H1 (cell line): ENCODE data around the gene DSE. TPM values are rescaled to one million over a fixed set of nuclear protein-coding genes. Genes with fewer than 3 reads are reported as not detected.

Experiments used
- CTCF ChIA-PET: fragments of 300-600 bp; sonication (Branson Sonifier 250); formaldehyde crosslinking; loops from one replicate; lab custom pipeline; 2021; ENCODE audit not compliant: partially characterized antibody; lab: Charles Lee
- POLR2A ChIA-PET: fragments of 300-600 bp; sonication (Branson Sonifier 250); formaldehyde crosslinking; loops from one replicate; lab custom pipeline; 2021; ENCODE audit warnings: inconsistent platforms; ENCODE audit not compliant: partially characterized antibody; lab: Charles Lee
- DNase-seq, 2 experiments: peaks; one replicate each; pipeline versions ENCODE4 v3.0.0 to v3.0.0-alpha.2; 2010 to 2022; ENCODE audit warnings: low spot score in 2 of 2, low read depth in 1 of 2, mixed read lengths in 1 of 2
- FAIRE-seq: peaks from 2 replicates; lab custom pipeline; 2011; peaks lifted over from hg19 to GRCh38; lab: Jason Lieb, UNC
- H2AFZ ChIP-seq: 2 replicates; pipeline ENCODE4 v1.8.1; 2012; ENCODE audit warnings: low read length, inconsistent platforms
- H2AK5ac ChIP-seq: 2 replicates; pipeline ENCODE4 v1.6.1; 2013; ENCODE audit warnings: low read depth, low read length
- H2BK120ac ChIP-seq: replicated peaks from 2 replicates; pipeline ENCODE3; 2013; ENCODE audit warnings: low read depth, low read length, inconsistent platforms
- H2BK12ac ChIP-seq: 2 replicates; pipeline ENCODE4 v1.6.1; 2013; ENCODE audit warnings: low read depth, low read length
- H2BK15ac ChIP-seq: 2 replicates; pipeline ENCODE4 v1.6.1; 2013; ENCODE audit warnings: low read length
- H2BK20ac ChIP-seq: 2 replicates; pipeline ENCODE4 v1.6.1; 2013; ENCODE audit warnings: low read length
- H2BK5ac ChIP-seq: 2 replicates; pipeline ENCODE4 v1.6.1; 2013; ENCODE audit warnings: low read depth, low read length
- H3K14ac ChIP-seq: 2 replicates; pipeline ENCODE4 v1.6.1; 2013; ENCODE audit warnings: inconsistent platforms; ENCODE audit not compliant: insufficient read length
- H3K18ac ChIP-seq: 2 replicates; pipeline ENCODE4 v1.6.1; 2013; ENCODE audit warnings: low read length; ENCODE audit errors: extremely low read depth
- H3K23ac ChIP-seq: 2 replicates; pipeline ENCODE4 v1.6.1; 2013; ENCODE audit warnings: inconsistent platforms; ENCODE audit not compliant: insufficient read length
- H3K23me2 ChIP-seq: 2 replicates; pipeline ENCODE4 v1.6.1; 2013; ENCODE audit warnings: low read depth, low read length
- H3K27ac ChIP-seq: 2 replicates; pipeline ENCODE4 v1.6.1; 2011; ENCODE audit warnings: low read depth, low read length, inconsistent platforms
- H3K27me3 ChIP-seq, 4 experiments: replicated peaks in 1 of 4; 1 replicate in 1 of 4; 2 replicates in 3 of 4; pipeline versions ENCODE4 v1.6.1 to v1.8.1; 2011 to 2013; ENCODE audit warnings: low read length in 3 of 4, mild to moderate bottlenecking in 3 of 4, inconsistent platforms in 2 of 4, mixed read lengths in 2 of 4, moderate library complexity in 1 of 4; ENCODE audit not compliant: control insufficient read depth in 3 of 4, insufficient read depth in 3 of 4; ENCODE audit errors: extremely low read depth in 1 of 4
- H3K36me3 ChIP-seq, 4 experiments: 2 replicates each; pipeline versions ENCODE4 v1.6.1 to v1.8.1; 2011 to 2013; ENCODE audit warnings: mild to moderate bottlenecking in 4 of 4, low read length in 3 of 4, moderate library complexity in 2 of 4, control low read depth in 1 of 4, inconsistent platforms in 1 of 4; ENCODE audit not compliant: insufficient read depth in 4 of 4, control insufficient read depth in 2 of 4
- H3K4ac ChIP-seq: replicated peaks from 2 replicates; pipeline ENCODE3; 2013; ENCODE audit warnings: low read length, low read depth, mixed read lengths, inconsistent platforms; ENCODE audit not compliant: insufficient read length
- H3K4me1 ChIP-seq, 4 experiments: replicated peaks in 1 of 4; 1 replicate in 1 of 4; 2 replicates in 3 of 4; pipeline versions ENCODE4 v1.6.1 to v1.8.1; 2011 to 2013; ENCODE audit warnings: low read length in 3 of 4, inconsistent platforms in 2 of 4, mixed read lengths in 1 of 4; ENCODE audit not compliant: insufficient read depth in 4 of 4, control insufficient read depth in 3 of 4
- H3K4me2 ChIP-seq, 2 experiments: 2 replicates each; pipeline versions ENCODE4 v1.6.1 to v1.8.1; 2011 to 2013; ENCODE audit warnings: low read depth in 2 of 2, low read length in 2 of 2, control low read depth in 1 of 2, inconsistent platforms in 1 of 2, mild to moderate bottlenecking in 1 of 2; ENCODE audit not compliant: insufficient read depth in 1 of 2
- H3K4me3 ChIP-seq, 4 experiments: fragments of 200-600, 300-600 bp in 1 of 4; sonication (generic), shearing (Covaris generic), sonication (Bioruptor Twin) in 1 of 4; 2 replicates each; pipeline versions ENCODE4 v1.5.1 to v1.8.1; 2011 to 2016; ENCODE audit warnings: low read length in 4 of 4, low read depth in 3 of 4, control low read depth in 2 of 4, inconsistent platforms in 2 of 4, mild to moderate bottlenecking in 2 of 4, mixed read lengths in 1 of 4, moderate library complexity in 1 of 4; ENCODE audit not compliant: insufficient read depth in 2 of 4; ENCODE audit errors: extremely low read depth in 1 of 4
- H3K56ac ChIP-seq: replicated peaks from 2 replicates; pipeline ENCODE3; 2013; ENCODE audit warnings: low read depth, mild to moderate bottlenecking, mixed read lengths, low read length, inconsistent platforms; ENCODE audit not compliant: insufficient read length
- H3K79me1 ChIP-seq: 2 replicates; pipeline ENCODE4 v1.6.1; 2013; ENCODE audit warnings: low read depth, low read length, control low read depth
- H3K79me2 ChIP-seq, 2 experiments: 2 replicates each; pipeline versions ENCODE4 v1.6.1 to v1.8.1; 2012 to 2013; ENCODE audit warnings: low read length in 2 of 2, mild to moderate bottlenecking in 2 of 2, inconsistent platforms in 1 of 2; ENCODE audit not compliant: insufficient read depth in 2 of 2, control insufficient read depth in 1 of 2
- H3K9ac ChIP-seq, 4 experiments: replicated peaks in 1 of 4; 1 replicate in 1 of 4; 2 replicates in 3 of 4; pipeline versions ENCODE4 v1.6.1 to v1.8.1; 2011 to 2013; ENCODE audit warnings: low read depth in 3 of 4, low read length in 3 of 4, control low read depth in 2 of 4, mild to moderate bottlenecking in 2 of 4, moderate library complexity in 2 of 4, inconsistent platforms in 1 of 4; ENCODE audit errors: extremely low read depth in 1 of 4
- H3K9me3 ChIP-seq, 2 experiments: 2 replicates each; pipeline versions ENCODE4 v1.6.1 to v1.8.1; 2012 to 2013; ENCODE audit warnings: mild to moderate bottlenecking in 2 of 2, moderate library complexity in 2 of 2, control low read depth in 1 of 2, inconsistent platforms in 1 of 2, low read depth in 1 of 2, low read length in 1 of 2, mixed read lengths in 1 of 2; ENCODE audit not compliant: insufficient read depth in 2 of 2
- H4K20me1 ChIP-seq, 2 experiments: replicated peaks in 1 of 2; 2 replicates each; pipeline versions ENCODE3 to v1.8.1; 2011 to 2013; ENCODE audit warnings: inconsistent platforms in 2 of 2, low read length in 2 of 2, mild to moderate bottlenecking in 1 of 2; ENCODE audit not compliant: insufficient read depth in 2 of 2, control insufficient read depth in 1 of 2
- H4K5ac ChIP-seq: 2 replicates; pipeline ENCODE4 v1.6.1; 2013; ENCODE audit warnings: low read length, low read depth, mixed read lengths, inconsistent platforms; ENCODE audit not compliant: insufficient read length
- H4K8ac ChIP-seq: 2 replicates; pipeline ENCODE4 v1.8.0; 2013; ENCODE audit warnings: mild to moderate bottlenecking, moderate library complexity, low read length, inconsistent platforms; ENCODE audit not compliant: insufficient read depth; ENCODE audit errors: extremely low read depth
- H4K91ac ChIP-seq: replicated peaks from 2 replicates; pipeline ENCODE3; 2013; ENCODE audit warnings: low read length, mixed read lengths, inconsistent platforms; ENCODE audit not compliant: insufficient read length
- BRCA1 ChIP-seq: IDR thresholded peaks from 2 replicates; pipeline ENCODE4 v1.6.1; 2012; ENCODE audit warnings: low read depth, low read length, improper control_type of control experiment
- EGR1 ChIP-seq: IDR thresholded peaks from 2 replicates; pipeline ENCODE4 v1.6.1; 2011; ENCODE audit warnings: low read depth, low read length, borderline replicate concordance
- EP300 ChIP-seq, 2 experiments: IDR thresholded peaks; 1 replicate in 1 of 2; 2 replicates in 1 of 2; pipeline ENCODE4 v1.6.1; 2011 to 2012; ENCODE audit warnings: low read depth in 2 of 2, low read length in 2 of 2, mild to moderate bottlenecking in 2 of 2, borderline replicate concordance in 1 of 2, inconsistent platforms in 1 of 2, moderate library complexity in 1 of 2
- GABPA ChIP-seq: IDR thresholded peaks from 2 replicates; pipeline ENCODE4 v1.6.1; 2011; ENCODE audit warnings: mild to moderate bottlenecking, low read length, moderate library complexity, borderline replicate concordance; ENCODE audit not compliant: insufficient read depth
- HDAC2 ChIP-seq, 2 experiments: fragments of 300-600 bp in 1 of 2; sonication (generic) in 1 of 2; IDR thresholded peaks; 2 replicates each; pipeline ENCODE4 v1.6.1; 2011 to 2012; ENCODE audit warnings: low read depth in 2 of 2, low read length in 2 of 2, mild to moderate bottlenecking in 2 of 2, moderate library complexity in 2 of 2, borderline replicate concordance in 1 of 2, inconsistent platforms in 1 of 2
- MAFK ChIP-seq: IDR thresholded peaks from 2 replicates; pipeline ENCODE4 v1.6.1; 2012; ENCODE audit warnings: low read depth, mild to moderate bottlenecking, improper control_type of control experiment, low read length
- NANOG ChIP-seq: IDR thresholded peaks from 2 replicates; pipeline ENCODE4 v1.6.1; 2011; ENCODE audit warnings: low read length, low read depth, mild to moderate bottlenecking, inconsistent platforms; ENCODE audit not compliant: insufficient read depth, poor library complexity, severe bottlenecking
- PHF8 ChIP-seq: fragments of 200-600 bp; sonication (generic); conservative IDR thresholded peaks from 2 replicates; pipeline ENCODE4 v1.7.1; 2012; ENCODE audit warnings: low read depth, mild to moderate bottlenecking, inconsistent platforms, low read length, moderate library complexity
- RAD21 ChIP-seq, 2 experiments: IDR thresholded peaks in 1 of 2; conservative IDR thresholded peaks in 1 of 2; 2 replicates each; pipeline ENCODE4 v1.6.1; 2011; ENCODE audit warnings: low read depth in 2 of 2, low read length in 2 of 2, improper control_type of control experiment in 1 of 2, inconsistent platforms in 1 of 2, mild to moderate bottlenecking in 1 of 2, moderate library complexity in 1 of 2
- SIRT6 ChIP-seq: IDR thresholded peaks from one replicate; pipeline ENCODE4 v1.7.1; 2012; ENCODE audit warnings: low read length, inconsistent platforms
- SP4 ChIP-seq: IDR thresholded peaks from 2 replicates; pipeline ENCODE4 v1.6.1; 2012; ENCODE audit warnings: low read length, inconsistent platforms
- SUZ12 ChIP-seq: fragments of 200-600 bp; sonication (generic); IDR thresholded peaks from 2 replicates; pipeline ENCODE4 v1.6.1; 2012; ENCODE audit warnings: mild to moderate bottlenecking, inconsistent platforms, low read length, moderate library complexity, mixed read lengths
- TCF12 ChIP-seq: IDR thresholded peaks from 2 replicates; pipeline ENCODE4 v1.6.1; 2011; ENCODE audit warnings: low read depth, mild to moderate bottlenecking, low read length
- ZNF274 ChIP-seq: IDR thresholded peaks from 2 replicates; pipeline ENCODE4 v1.7.0; 2012; ENCODE audit warnings: low read length, borderline replicate concordance; ENCODE audit errors: extremely low read depth
- WGBS, 2 experiments: shearing (Covaris generic) in 1 of 2; methylation state at CpG; one replicate each; pipeline versions ENCODE4 v1.1.6 to v1.1.7; 2013 to 2015; ENCODE audit warnings: low lambda C conversion rate in 2 of 2, mixed read lengths in 2 of 2, inconsistent platforms in 1 of 2, low coverage in 1 of 2, missing lambda C conversion rate in 1 of 2; ENCODE audit not compliant: insufficient replicate concordance in 2 of 2, insufficient coverage in 1 of 2, insufficient read length in 1 of 2; ENCODE audit errors: extremely low coverage in 1 of 2, missing lambda C conversion rate in 1 of 2; 5-methylcytosine and 5-hydroxymethylcytosine counted together
- polyA plus RNA-seq, 7 experiments: library from polyadenylated mRNA; depleted of rRNA in 3 of 7; stranded (reverse) in 5 of 7; unstranded in 2 of 7; fragments of >200 nt in 5 of 7; fragments of 200-250 nt in 2 of 7; gene quantifications; 1 replicate in 5 of 7; 2 replicates in 1 of 7; 4 replicates in 1 of 7; pipeline versions ENCODE4 v1.2.1 to v1.2.3, GENCODE V29; 2011 to 2013; ENCODE audit warnings: missing spikeins in 2 of 7, mixed read lengths in 2 of 7
- total RNA-seq: library from RNA; stranded (reverse); fragmentation: NEBNext Ultra II Directional; extraction: Animal tissue kit (Norgen Biotek cat#: 25700); gene quantifications from 2 replicates; pipeline ENCODE4 v1.2.1, GENCODE V29; 2021

DSE gene
- total and polyA plus RNA-seq, 2 of the 8 experiments (the other 6 are each of a cell fraction or from before 2014, with no cell fraction given): 32.5 to 94.4 TPM

GRCh38 chr6:116465246-116465645, 94.5 kb downstream of the DSE start:
- Histone ChIP-seq H3K23me2 (peaks cover 4% of the 10 kb centered on the region; the same call in 1 of the 2 replicates), H4K5ac (no peak overlapping the region), H4K20me1 (no peaks in the 10 kb centered on the region), H3K4me2 (no peak overlapping the region), H3K56ac (no peak overlapping the region), H2BK5ac (no peak overlapping the region), H2BK15ac (no peak overlapping the region), H3K79me2 (no peaks in the 10 kb centered on the region), H2BK12ac (no peak overlapping the region), H2BK20ac (no peak overlapping the region), H3K9me3 (no peaks in the 10 kb centered on the region), H3K79me1 (no peaks in the 10 kb centered on the region), H3K4me1 (peaks cover 3 to 4% (median 3%) of the 10 kb centered on the region in 4 experiments), H2AK5ac (no peak overlapping the region), H3K4ac (no peak overlapping the region), H3K23ac (no peak overlapping the region), H3K18ac (no peak overlapping the region), H4K8ac (no peak overlapping the region), H3K36me3 (no peaks in the 10 kb centered on the region), H3K27ac (no peak overlapping the region), H2BK120ac (no peak overlapping the region), H3K14ac (no peak overlapping the region), H2AFZ (no peak overlapping the region), H3K4me3 (no peak overlapping the region), H3K27me3 (peaks cover 8 to 33% (median 25%) of the 10 kb centered on the region in 4 experiments), H4K91ac (no peak overlapping the region), H3K9ac (no peak overlapping the region)
- ChIA-PET CTCF (interaction anchor here (1.1 to 1.8 kb wide), 2 partner anchors 8 to 14 kb away, joined by 3 to 7 read pairs; no protein-coding TSS in a partner anchor), POLR2A (no interaction called here)
- FAIRE-seq (no peak), DNase-seq (no peak)
- 84% methylated on average over 5 of the region's 5 CpGs; no CpG with 5 or more reads in 1 of the 2 experiments for WGBS, 2 experiments
- TF ChIP-seq EGR1 (no peak), HDAC2 (IDR thresholded peaks at IDR 0.05; ENCODE audit: borderline replicate concordance in 1 of 2, low read depth in 2 of 2, low read length in 2 of 2) (no peak), ZNF274 (no peak), PHF8 (no peak), SIRT6 (no peak), GABPA (no peak), MAFK (no peak), BRCA1 (no peak), SUZ12 (no peak), NANOG (no peak), RAD21 (IDR thresholded peaks at IDR 0.05 in 1 of 2, conservative IDR thresholded peaks at IDR 0.05 in 1 of 2; ENCODE audit: low read depth in 2 of 2, low read length in 2 of 2) (no peak), SP4 (no peak), EP300 (IDR thresholded peaks at IDR 0.05; ENCODE audit: borderline replicate concordance in 1 of 2, low read depth in 2 of 2, low read length in 2 of 2) (no peak), TCF12 (no peak)
